GM12873 (cell line): Measurements from ENCODE around the gene TTBK2.

Experiments
- TF ChIP-seq, protein P1 (sequence below): IDR thresholded peaks from 2 replicates; pipeline ENCODE4 v1.5.1; 2012; ENCODE audit warnings: low read depth, mild to moderate bottlenecking, moderate library complexity, low read length, control low read depth; ENCODE audit not compliant: insufficient read depth; ENCODE audit errors: missing control alignments

TTBK2 gene

DNA sequence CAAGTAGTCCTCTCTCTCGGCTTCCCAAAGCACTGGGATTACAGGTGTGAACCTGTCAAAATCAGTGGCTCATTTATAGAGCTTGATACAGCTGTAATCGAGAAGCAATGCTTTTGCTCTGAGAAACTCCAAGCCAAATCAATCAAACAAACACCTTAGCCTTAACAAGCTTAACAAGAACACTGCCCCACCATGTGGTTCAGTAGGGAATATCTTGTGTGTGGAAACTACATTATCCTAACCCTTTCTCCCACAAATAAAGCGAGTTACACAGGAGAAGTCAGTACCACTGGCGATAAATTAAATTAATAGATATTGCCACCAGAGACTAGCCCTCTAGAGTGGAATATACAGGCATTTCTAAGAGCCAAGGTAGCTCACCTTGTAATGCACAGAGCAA lies 197.5 kb downstream of the TTBK2 start:
- TF ChIP-seq, protein P1, sequence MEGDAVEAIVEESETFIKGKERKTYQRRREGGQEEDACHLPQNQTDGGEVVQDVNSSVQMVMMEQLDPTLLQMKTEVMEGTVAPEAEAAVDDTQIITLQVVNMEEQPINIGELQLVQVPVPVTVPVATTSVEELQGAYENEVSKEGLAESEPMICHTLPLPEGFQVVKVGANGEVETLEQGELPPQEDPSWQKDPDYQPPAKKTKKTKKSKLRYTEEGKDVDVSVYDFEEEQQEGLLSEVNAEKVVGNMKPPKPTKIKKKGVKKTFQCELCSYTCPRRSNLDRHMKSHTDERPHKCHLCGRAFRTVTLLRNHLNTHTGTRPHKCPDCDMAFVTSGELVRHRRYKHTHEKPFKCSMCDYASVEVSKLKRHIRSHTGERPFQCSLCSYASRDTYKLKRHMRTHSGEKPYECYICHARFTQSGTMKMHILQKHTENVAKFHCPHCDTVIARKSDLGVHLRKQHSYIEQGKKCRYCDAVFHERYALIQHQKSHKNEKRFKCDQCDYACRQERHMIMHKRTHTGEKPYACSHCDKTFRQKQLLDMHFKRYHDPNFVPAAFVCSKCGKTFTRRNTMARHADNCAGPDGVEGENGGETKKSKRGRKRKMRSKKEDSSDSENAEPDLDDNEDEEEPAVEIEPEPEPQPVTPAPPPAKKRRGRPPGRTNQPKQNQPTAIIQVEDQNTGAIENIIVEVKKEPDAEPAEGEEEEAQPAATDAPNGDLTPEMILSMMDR = no peak

DNA sequence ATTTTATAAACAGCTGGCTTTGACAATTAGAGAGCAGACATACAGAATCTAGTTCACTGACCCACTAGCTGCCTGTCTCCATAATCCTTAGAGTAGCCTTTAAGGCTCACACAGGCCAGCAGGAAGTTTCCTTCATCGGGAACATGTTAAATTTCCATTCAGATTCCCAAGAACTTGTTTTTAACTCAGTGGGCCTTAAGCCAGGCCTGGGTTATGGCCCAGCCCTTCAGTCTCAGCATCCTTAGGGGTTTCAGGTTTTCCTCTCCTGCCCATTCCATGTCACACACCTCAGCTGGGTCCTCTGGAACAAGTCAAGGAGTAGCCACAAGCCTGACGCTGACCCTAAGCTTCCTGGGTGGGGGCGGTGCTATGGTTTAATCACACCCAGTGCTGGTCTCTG lies 198.7 kb downstream of the TTBK2 start:
- TF ChIP-seq, protein P1 = no peak

DNA sequence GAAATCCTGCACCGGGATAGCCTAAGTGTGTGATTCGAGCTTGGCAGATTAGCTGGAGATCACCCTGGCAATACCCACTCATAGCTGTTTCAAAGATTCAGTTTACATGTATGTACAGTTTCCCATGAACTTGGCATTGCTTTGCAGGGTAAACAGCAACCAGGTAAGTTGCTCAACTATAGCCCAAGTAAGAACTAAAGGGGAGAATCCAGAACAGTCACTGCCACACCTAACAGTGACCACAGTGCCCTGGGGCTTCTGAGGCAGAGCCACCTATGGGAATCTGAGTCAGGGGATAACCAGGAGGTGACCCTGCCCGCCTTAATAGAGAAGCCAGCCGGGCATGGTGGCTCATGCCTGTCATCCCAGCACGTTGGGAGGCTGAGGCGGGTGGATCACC lies 199.6 kb downstream of the TTBK2 start:
- TF ChIP-seq, protein P1 = no peak

DNA sequence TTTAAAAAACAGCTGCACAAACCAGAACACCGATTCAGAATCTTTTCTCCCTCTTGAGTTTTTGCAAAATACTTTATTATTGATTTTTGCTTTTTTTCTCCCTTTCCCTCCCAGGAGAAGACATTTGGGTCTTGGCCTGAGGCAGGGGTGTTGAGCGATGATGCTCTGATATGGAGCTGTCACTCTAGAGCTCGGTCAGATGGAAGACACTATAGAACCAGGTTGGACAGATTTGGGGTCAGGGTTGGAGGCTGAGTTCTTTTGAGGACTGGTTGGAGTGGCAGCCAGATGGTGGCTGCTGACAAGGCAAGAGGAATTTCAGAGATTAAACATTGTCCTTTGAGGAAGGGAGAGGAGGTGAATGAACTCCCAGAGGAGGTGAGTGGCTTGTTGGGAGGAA lies 200.5 kb downstream of the TTBK2 start:
- TF ChIP-seq, protein P1 = no peak

DNA sequence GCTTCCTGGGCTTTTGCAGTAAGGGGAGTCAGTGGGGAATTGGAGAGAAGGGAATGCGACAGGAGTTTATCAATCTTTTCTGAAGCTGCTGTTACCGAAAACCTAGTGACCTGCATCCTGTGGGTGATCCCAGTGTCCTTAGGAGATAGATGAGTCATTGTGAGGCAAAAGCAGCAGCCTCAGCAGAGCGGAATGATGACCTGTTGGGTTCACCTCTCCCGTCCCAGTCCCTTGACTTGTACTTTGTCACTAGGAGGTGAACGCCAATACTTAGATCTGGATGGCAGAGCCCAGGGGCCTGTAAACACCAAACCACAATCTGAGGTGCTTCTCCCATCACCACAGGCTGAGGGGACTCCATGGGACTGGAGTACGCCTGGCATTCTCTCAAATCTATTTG lies 201.5 kb downstream of the TTBK2 start:
- TF ChIP-seq, protein P1 = no peak

DNA sequence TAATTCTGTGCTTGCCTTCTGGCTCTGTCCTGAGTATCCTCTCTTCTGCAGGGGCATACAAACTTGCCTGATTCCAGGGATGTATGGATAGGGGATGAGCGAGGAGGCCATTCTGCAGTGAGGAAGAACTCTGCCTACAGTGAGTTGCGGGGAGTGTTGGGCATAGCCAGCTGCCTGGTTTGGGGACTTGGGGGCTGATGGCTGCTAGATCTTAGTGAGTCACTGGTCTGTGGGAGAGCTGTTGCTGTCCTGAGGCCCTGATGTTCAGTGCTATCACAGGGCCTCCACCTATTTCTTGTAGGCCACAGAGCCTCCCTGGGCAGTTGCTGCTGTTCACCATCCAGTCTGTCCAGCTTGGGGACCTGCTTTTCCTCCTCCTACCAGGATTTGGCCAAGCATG lies 204.0 kb downstream of the TTBK2 start:
- TF ChIP-seq, protein P1 = no peak

DNA sequence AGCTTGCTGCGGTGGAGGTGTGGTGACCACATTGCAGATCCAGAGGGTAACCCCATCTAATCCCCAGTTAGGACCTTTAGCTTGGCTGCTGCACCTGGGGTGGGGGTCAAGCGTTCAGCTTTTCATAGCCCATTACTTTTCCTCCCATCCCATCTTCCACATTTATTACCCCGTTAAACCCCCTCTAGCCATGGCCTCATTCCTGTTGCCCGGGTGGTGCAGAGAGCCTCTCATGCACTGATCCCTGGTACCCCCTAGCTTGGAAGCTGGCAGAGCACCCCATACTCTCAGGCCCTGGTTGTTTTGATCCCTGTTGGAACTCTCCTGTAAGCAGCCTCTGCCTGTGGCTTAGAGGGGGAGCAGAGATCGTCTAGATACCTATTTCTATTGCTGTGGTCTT lies 204.5 kb downstream of the TTBK2 start:
- TF ChIP-seq, protein P1 = no peak
